IMR-90 (cell line): Measurements from ENCODE around the gene RYK. TPM values are rescaled to one million over a fixed set of nuclear protein-coding genes. Genes with fewer than 3 reads are reported as not detected.
A peak's percentile ranks its signal among the peaks of the same experiment; 100 is the strongest.

Experiments used
- ATAC-seq: fragments of 200-7000 bp; cut with Tn5 transposase; 2 replicates; pipeline ENCODE4 v1.9.1; 2020; ENCODE audit warnings: low read depth, mild to moderate bottlenecking, moderate library complexity
- BruUV-seq: library from RNA; stranded (reverse); fragments of 400-500 nt; replicated peaks from 2 replicates; lab custom pipeline; 2021; lab: Mats Ljungman, UMichigan
- CTCF ChIA-PET: fragments of 300-600 bp; formaldehyde crosslinking; extraction: SDS; loops from one replicate; lab custom pipeline; 2021; ENCODE audit warnings: antibody characterized with exemption; lab: Yijun Ruan, JAX
- POLR2A ChIA-PET: fragments of 300-600 bp; sonication (Branson Sonifier 250); formaldehyde crosslinking; loops from one replicate; lab custom pipeline; 2022; ENCODE audit warnings: antibody characterized with exemption; ENCODE audit not compliant: unreplicated experiment; lab: Charles Lee
- DNase-seq: peaks from one replicate; pipeline ENCODE4 v3.0.0; 2013
- H2AFZ ChIP-seq: replicated peaks from 2 replicates; pipeline ENCODE3; 2013; ENCODE audit warnings: low read length, mild to moderate bottlenecking; ENCODE audit not compliant: poor library complexity
- H2AK5ac ChIP-seq: 2 replicates; pipeline ENCODE4 v1.6.1; 2013; ENCODE audit warnings: low read depth, low read length, inconsistent platforms
- H2AK9ac ChIP-seq: replicated peaks from 2 replicates; pipeline ENCODE3; 2013; ENCODE audit warnings: mild to moderate bottlenecking, low read depth, low read length, moderate library complexity; ENCODE audit not compliant: poor library complexity
- H2BK120ac ChIP-seq: 2 replicates; pipeline ENCODE4 v1.6.1; 2013; ENCODE audit warnings: low read depth, low read length, inconsistent platforms
- H2BK15ac ChIP-seq: 3 replicates; pipeline ENCODE4 v1.6.1; 2013; ENCODE audit warnings: low read depth, low read length, inconsistent platforms
- H2BK20ac ChIP-seq: 2 replicates; pipeline ENCODE4 v1.6.1; 2013; ENCODE audit warnings: low read depth, mild to moderate bottlenecking, inconsistent platforms, low read length, moderate library complexity
- H2BK5ac ChIP-seq: 2 replicates; pipeline ENCODE4 v1.6.1; 2013; ENCODE audit warnings: mild to moderate bottlenecking, low read depth, low read length, inconsistent platforms; ENCODE audit not compliant: poor library complexity, severe bottlenecking
- H3K14ac ChIP-seq: replicated peaks from 2 replicates; pipeline ENCODE4 v1.6.1; 2013; ENCODE audit warnings: low read depth, low read length, inconsistent platforms
- H3K18ac ChIP-seq: 2 replicates; pipeline ENCODE4 v1.6.1; 2013; ENCODE audit warnings: low read depth, low read length, control low read depth
- H3K23ac ChIP-seq: 2 replicates; pipeline ENCODE4 v1.6.1; 2013; ENCODE audit warnings: low read depth, low read length, inconsistent platforms
- H3K27ac ChIP-seq: 2 replicates; pipeline ENCODE4 v1.5.1; 2013; ENCODE audit warnings: mild to moderate bottlenecking, control low read depth, low read length; ENCODE audit not compliant: insufficient read depth
- H3K27me3 ChIP-seq: 2 replicates; pipeline ENCODE4 v1.6.1; 2013; ENCODE audit warnings: low read length; ENCODE audit not compliant: control insufficient read depth, insufficient read depth
- H3K36me3 ChIP-seq: 2 replicates; pipeline ENCODE4 v1.6.1; 2013; ENCODE audit warnings: low read length, mixed read lengths; ENCODE audit not compliant: control insufficient read depth, insufficient read depth
- H3K4ac ChIP-seq: 2 replicates; pipeline ENCODE4 v1.6.1; 2013; ENCODE audit warnings: low read depth, low read length, inconsistent platforms
- H3K4me1 ChIP-seq: 2 replicates; pipeline ENCODE4 v1.6.1; 2013; ENCODE audit warnings: low read length, mixed read lengths; ENCODE audit not compliant: control insufficient read depth, insufficient read depth
- H3K4me2 ChIP-seq: 2 replicates; pipeline ENCODE4 v1.6.1; 2013; ENCODE audit warnings: low read depth, mild to moderate bottlenecking, control low read depth, low read length, moderate library complexity
- H3K4me3 ChIP-seq: 2 replicates; pipeline ENCODE4 v1.5.1; 2013; ENCODE audit warnings: low read depth, mild to moderate bottlenecking, control low read depth, low read length, moderate library complexity; ENCODE audit not compliant: insufficient read depth
- H3K56ac ChIP-seq: 2 replicates; pipeline ENCODE4 v1.6.1; 2013; ENCODE audit warnings: low read length, inconsistent platforms; ENCODE audit not compliant: insufficient read depth; ENCODE audit errors: extremely low read depth
- H3K79me1 ChIP-seq, 2 experiments: 2 replicates each; pipeline ENCODE4 v1.6.1; 2013; ENCODE audit warnings: low read length in 2 of 2, inconsistent platforms in 1 of 2, low read depth in 1 of 2
- H3K9ac ChIP-seq: 2 replicates; pipeline ENCODE4 v1.6.1; 2013; ENCODE audit warnings: low read depth, low read length, control low read depth
- H3K9me1 ChIP-seq: 2 replicates; pipeline ENCODE4 v1.6.1; 2013; ENCODE audit warnings: low read length, inconsistent platforms; ENCODE audit not compliant: insufficient read depth
- H3K9me3 ChIP-seq: 2 replicates; pipeline ENCODE4 v1.6.1; 2013; ENCODE audit warnings: low read length; ENCODE audit not compliant: control insufficient read depth, insufficient read depth
- H4K20me1 ChIP-seq: 2 replicates; pipeline ENCODE4 v1.6.1; 2013; ENCODE audit warnings: low read length, inconsistent platforms; ENCODE audit not compliant: insufficient read depth
- H4K5ac ChIP-seq: 2 replicates; pipeline ENCODE4 v1.6.1; 2013; ENCODE audit warnings: mild to moderate bottlenecking, low read depth, low read length, control low read depth
- H4K8ac ChIP-seq, 2 experiments: 2 replicates each; pipeline ENCODE4 v1.6.1; 2013; ENCODE audit warnings: low read depth in 2 of 2, low read length in 2 of 2, control low read depth in 1 of 2, inconsistent platforms in 1 of 2
- H4K91ac ChIP-seq: 2 replicates; pipeline ENCODE4 v1.6.1; 2013; ENCODE audit warnings: low read depth, low read length, inconsistent platforms; ENCODE audit not compliant: insufficient read depth
- NFE2L2 ChIP-seq: fragments of 150-350 bp; IDR thresholded peaks from 2 replicates; pipeline ENCODE4 v1.6.1; 2016; ENCODE audit warnings: low read depth, mild to moderate bottlenecking, low read length
- RAD21 ChIP-seq: IDR thresholded peaks from 2 replicates; pipeline ENCODE4 v1.6.1; 2012; ENCODE audit warnings: low read length, improper control_type of control experiment
- USF2 ChIP-seq: fragments of 150-350 bp; IDR thresholded peaks from 2 replicates; pipeline ENCODE4 v1.6.1; 2017; ENCODE audit warnings: mild to moderate bottlenecking, antibody characterized with exemption, low read length, low read depth
- WGBS, 2 experiments: methylation state at CpG; one replicate each; pipeline versions ENCODE4 v1.1.5 to v1.1.7; 2013; ENCODE audit warnings: missing lambda C conversion rate in 2 of 2; ENCODE audit not compliant: insufficient read length in 1 of 2; ENCODE audit errors: extremely low coverage in 2 of 2; 5-methylcytosine and 5-hydroxymethylcytosine counted together
- dilution Hi-C: fragments of 300-500 bp; cut with HindIII; formaldehyde crosslinking; loops from one replicate; pipeline ENCODE4 v1.14.3; 2018; ENCODE audit warnings: low sequenced_read_pairs; ENCODE audit not compliant: unreplicated experiment
- in situ Hi-C: fragments of 300-500 bp; cut with MboI; formaldehyde crosslinking; loops from 3 replicates; pipeline ENCODE4 v1.14.3; 2019; ENCODE audit warnings: low sequenced_read_pairs, inconsistent platforms, mixed read lengths
- intact Hi-C: fragments of 100-400 bp; cut with micrococcal nuclease; formaldehyde crosslinking; loops from 2 replicates; pipeline ENCODE4 v1.10.0; 2022
- polyA plus RNA-seq, 3 experiments: library from polyadenylated mRNA; depleted of rRNA; stranded (reverse); fragments of >200 nt; gene quantifications; 2 replicates each; pipeline ENCODE4 v1.2.3, GENCODE V29; 2012; ENCODE audit warnings: low replicate concordance in 1 of 3
- total RNA-seq: library from RNA; depleted of rRNA; stranded (reverse); fragments of >200 nt; gene quantifications from 2 replicates; pipeline ENCODE4 v1.2.3, GENCODE V29; 2012

The RYK gene
- total and polyA plus RNA-seq, 2 of the 4 experiments (the other 2 are of a cell fraction): 42.4 to 106 TPM

- TF ChIP-seq USF2: no peak
Measured at GRCh38 chr3:134299185-134299887, 48.7 kb upstream of the RYK start (continued).

- H2AFZ ChIP-seq: no peak overlapping the region
- no peak overlapping the region for H4K91ac ChIP-seq
- H3K27ac ChIP-seq: no peak overlapping the region
- no peaks in the 10 kb centered on the region for H3K27me3 ChIP-seq
- CTCF ChIA-PET: interaction anchor here (2.7 kb wide), 1 partner anchor 86 kb away, joined by 24 read pairs; no protein-coding TSS in a partner anchor
- no peak overlapping the region for H2AK9ac ChIP-seq
- H4K5ac ChIP-seq: no peak overlapping the region
- H3K4me2 ChIP-seq: no peak overlapping the region
- H2AK5ac ChIP-seq: no peak overlapping the region
- no peak overlapping the region for H3K18ac ChIP-seq
- no peak for TF ChIP-seq RAD21
- TF ChIP-seq NFE2L2: peak; percentile 55; the same call in 1 of the 2 replicates
- no peak overlapping the region for H3K4me3 ChIP-seq
- ATAC-seq (no peak), DNase-seq (no peak)
- no peaks in the 10 kb centered on the region for H4K20me1 ChIP-seq
- H3K23ac ChIP-seq: no peak overlapping the region
- H3K14ac ChIP-seq: no peak overlapping the region
- no peak overlapping the region for H3K9ac ChIP-seq
- H2BK5ac ChIP-seq: no peak overlapping the region
- no peaks in the 10 kb centered on the region for H3K9me3 ChIP-seq
- dilution Hi-C loops (no loop called here), in situ Hi-C loops (no loop called here), intact Hi-C loops (loop anchor here (2.0 to 5.0 kb wide), 4 partner anchors 46 to 481 kb away; partner anchors contain the start of gene RYK)
- no CpG with 5 or more reads among the region's 2 CpGs for WGBS, 2 experiments
- no peaks in the 10 kb centered on the region for H3K4me1 ChIP-seq
- no peaks in the 10 kb centered on the region for H3K36me3 ChIP-seq
- POLR2A ChIA-PET: no interaction called here
- no peaks in the 10 kb centered on the region for H3K9me1 ChIP-seq
- H4K8ac ChIP-seq: no peak overlapping the region
- H2BK120ac ChIP-seq: no peak overlapping the region
- no peak overlapping the region for H3K4ac ChIP-seq
- H3K56ac ChIP-seq: no peak overlapping the region
- no peak overlapping the region for H2BK15ac ChIP-seq
- H2BK20ac ChIP-seq: no peak overlapping the region
- H3K79me1 ChIP-seq: no peaks in the 10 kb centered on the region
- BruUV-seq: no TSS peak
Measured at GRCh38 chr3:134298249-134298648, 47.6 kb upstream of the RYK start.
